ENCODE measurements around the gene CELA2B. TPM values are rescaled to one million over a fixed set of nuclear protein-coding genes. Genes with fewer than 3 reads are reported as not detected.

Gene CELA2B
- total and polyA plus RNA-seq, 2 donors (not counting 1 experiment from before 2014, with no cell fraction given) = not detected

- intact Hi-C loops (cut with micrococcal nuclease) = no loop called here
- 89% methylated on average over 16 of the region's 17 CpGs for WGBS (ENCODE audit: insufficient coverage)
- Histone ChIP-seq H3K9ac (ENCODE audit: low read length) (no peak overlapping the region), H3K4me1 (ENCODE audit: control insufficient read depth in 2 of 2, insufficient read depth in 2 of 2, low read length in 2 of 2) (no peaks in the 10 kb centered on the region), H3K27me3 (replicated peaks in 1 of 4; ENCODE audit: control extremely low read depth in 1 of 4, control insufficient read depth in 3 of 4, insufficient read depth in 4 of 4, low read length in 3 of 4) (peaks cover 0 to 16% (median 4%) of the 10 kb centered on the region in 4 experiments), H3K79me2 (ENCODE audit: control insufficient read depth, insufficient read depth, low read length) (no peaks in the 10 kb centered on the region), H2AFZ (ENCODE audit: insufficient read depth, low read depth, low read length, poor library complexity, severe bottlenecking) (no peak overlapping the region), H3K4me3 (ENCODE audit: control extremely low read depth in 1 of 5, extremely low read depth in 1 of 5, insufficient read depth in 1 of 5, low read depth in 2 of 5, low read length in 4 of 5) (no peak overlapping the region), H3K27ac (ENCODE audit: low read length in 2 of 2) (no peak overlapping the region), H3K4me2 (replicated peaks; ENCODE audit: low read depth, low read length, poor library complexity, severe bottlenecking) (no peak overlapping the region), H3K36me3 (replicated peaks in 1 of 2; ENCODE audit: control extremely low read depth in 1 of 2, control insufficient read depth in 1 of 2, extremely low read depth in 1 of 2, insufficient read depth in 2 of 2, low read length in 1 of 2) (no peaks in the 10 kb centered on the region), H4K20me1 (ENCODE audit: control insufficient read depth, insufficient read depth, low read length, poor library complexity, severe bottlenecking) (no peaks in the 10 kb centered on the region), H3K9me3 (ENCODE audit: control extremely low read depth in 1 of 3, control insufficient read depth in 2 of 3, insufficient read depth in 1 of 3, low read length in 2 of 3) (peaks cover 0 to 3% (median 0%) of the 10 kb centered on the region in 3 donors)
- ChIA-PET CTCF (interaction anchor here (0.8 to 1.7 kb wide), 3 partner anchors 13 to 121 kb away, joined by 3 read pairs; no protein-coding TSS in a partner anchor), POLR2A (no interaction called here)
- Mint-ChIP-seq H3K27me3 (peaks cover 24% of the 10 kb centered on the region), H3K4me3 (no peak overlapping the region), H3K9me3 (ENCODE audit: insufficient read depth) (no peaks in the 10 kb centered on the region), H3K4me1 (no peaks in the 10 kb centered on the region), H3K27ac (no peak overlapping the region)
- ATAC-seq (ENCODE audit: low read depth) (no peak), DNase-seq (no peak)
- TF ChIP-seq CTCF (IDR thresholded peaks at IDR 0.05) (no peak), EZH2 (IDR thresholded peaks at IDR 0.05; ENCODE audit: borderline replicate concordance, insufficient read depth, low read depth, low read length, poor library complexity, severe bottlenecking) (no peak)
These were observed 31.2 kb upstream of the CELA2B start for GRCh38 chr1:15444468-15445389.
